HepG2 (cell line): ENCODE results near the gene AKAP9. TPM values are rescaled to one million over a fixed set of nuclear protein-coding genes. Genes with fewer than 3 reads are reported as not detected.

Experiments used
- HMG20A ChIP-seq: IDR thresholded peaks from 2 replicates; pipeline ENCODE4 v1.6.1; 2016; ENCODE audit warnings: borderline replicate concordance
- KDM5B ChIP-seq: sonication (generic); formaldehyde crosslinking; IDR thresholded peaks from 2 replicates; pipeline ENCODE4 v1.4.0; 2020; ENCODE audit warnings: missing genetic modification reagents, mild to moderate bottlenecking, borderline replicate concordance
- NR2F1 ChIP-seq, 2 experiments: fragments of 450-650 bp in 1 of 2; formaldehyde crosslinking in 1 of 2; IDR thresholded peaks; 2 replicates each; pipeline versions ENCODE4 v1.5.0 to v1.6.1; 2016 to 2020; ENCODE audit warnings: mild to moderate bottlenecking in 1 of 2, missing compliant biosample characterization in 1 of 2, missing genetic modification reagents in 1 of 2, moderate library complexity in 1 of 2
- PHF5A ChIP-seq: IDR thresholded peaks from one replicate; pipeline ENCODE4 v1.6.1; 2018; ENCODE audit warnings: low read depth, missing genetic modification reagents; ENCODE audit not compliant: unreplicated experiment
- SATB2 ChIP-seq: sonication (generic); formaldehyde crosslinking; IDR thresholded peaks from 2 replicates; pipeline ENCODE4 v1.5.0; 2020; ENCODE audit warnings: missing genetic modification reagents
- ZNF12 ChIP-seq: sonication (generic); formaldehyde crosslinking; IDR thresholded peaks from 2 replicates; pipeline ENCODE4 v1.5.0; 2020; ENCODE audit warnings: missing genetic modification reagents
- polyA plus RNA-seq, 8 experiments: library from polyadenylated mRNA; depleted of rRNA in 3 of 8; stranded (reverse) in 7 of 8; unstranded in 1 of 8; fragments of >200 nt; fragmentation: Illumina TruSeq in 4 of 8; extraction: Trizol in 4 of 8; gene quantifications; 2 replicates each; pipeline versions ENCODE4 v1.2.1 to v1.2.3, GENCODE V29; 2011 to 2016; ENCODE audit warnings: low read depth in 4 of 8, missing spikeins in 1 of 8, mixed read lengths in 1 of 8; ENCODE audit not compliant: insufficient read depth in 1 of 8
- total RNA-seq, 5 experiments: library from RNA; depleted of rRNA; stranded (reverse); fragments of >200 nt; fragmentation: Illumina TruSeq; extraction: Trizol; gene quantifications; 2 replicates each; pipeline ENCODE4 v1.2.3, GENCODE V29; 2016; ENCODE audit warnings: low read depth in 1 of 5
- TF ChIP-seq, protein P1 (sequence below): sonication (generic); formaldehyde crosslinking; IDR thresholded peaks from 2 replicates; pipeline ENCODE4 v1.8.1; 2023; ENCODE audit warnings: mild to moderate bottlenecking, missing genetic modification reagents, borderline replicate concordance
- TF ChIP-seq, protein P2 (sequence below): sonication (generic); formaldehyde crosslinking; IDR thresholded peaks from 2 replicates; pipeline ENCODE4 v1.5.0; 2020; ENCODE audit warnings: missing genetic modification reagents
- TF ChIP-seq, protein P3 (sequence below), 2 experiments: fragments of 450-650 bp in 1 of 2; sonication (generic) in 1 of 2; formaldehyde crosslinking in 1 of 2; IDR thresholded peaks; 2 replicates each; pipeline versions ENCODE4 v1.6.1 to v1.8.0; 2016 to 2022; ENCODE audit warnings: antibody characterized with exemption in 1 of 2, mild to moderate bottlenecking in 1 of 2, missing genetic modification reagents in 1 of 2

AKAP9 gene
- total and polyA plus RNA-seq, 2 of the 13 experiments (the other 11 are each of a cell fraction or from before 2014, with no cell fraction given), result 27.6 to 33.1 TPM

DNA sequence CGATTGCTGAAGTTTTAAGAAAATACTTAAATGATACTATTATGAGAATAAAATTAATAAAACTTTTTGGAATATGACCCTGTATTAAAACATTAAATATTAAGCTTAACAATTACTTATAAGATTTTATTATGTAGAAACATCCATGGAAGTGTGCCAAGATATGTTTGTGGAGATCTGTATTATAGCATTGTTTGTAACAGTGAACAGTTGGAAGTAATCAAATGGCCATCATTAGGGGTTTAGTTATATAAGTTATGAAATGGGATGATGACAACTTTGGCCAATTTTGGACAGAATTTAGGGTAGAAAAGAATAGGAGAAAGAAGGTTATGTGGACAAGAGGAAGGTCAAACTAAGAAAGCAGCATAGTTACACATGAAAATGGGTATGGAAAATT lies 88.0 kb downstream of the AKAP9 start (continued):
- TF ChIP-seq, protein P1, sequence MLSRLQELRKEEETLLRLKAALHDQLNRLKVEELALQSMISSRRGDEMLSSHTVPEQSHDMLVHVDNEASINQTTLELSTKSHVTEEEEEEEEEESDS (CRISPR knock-in tag), result no peak
- TF ChIP-seq HMG20A (no peak), KDM5B (CRISPR knock-in tag) (no peak), PHF5A (CRISPR knock-in tag) (no peak), NR2F1 (CRISPR knock-in tag; IDR thresholded peaks at IDR 0.05) (no peak), SATB2 (no peak), ZNF12 (no peak)
- TF ChIP-seq, protein P2, sequence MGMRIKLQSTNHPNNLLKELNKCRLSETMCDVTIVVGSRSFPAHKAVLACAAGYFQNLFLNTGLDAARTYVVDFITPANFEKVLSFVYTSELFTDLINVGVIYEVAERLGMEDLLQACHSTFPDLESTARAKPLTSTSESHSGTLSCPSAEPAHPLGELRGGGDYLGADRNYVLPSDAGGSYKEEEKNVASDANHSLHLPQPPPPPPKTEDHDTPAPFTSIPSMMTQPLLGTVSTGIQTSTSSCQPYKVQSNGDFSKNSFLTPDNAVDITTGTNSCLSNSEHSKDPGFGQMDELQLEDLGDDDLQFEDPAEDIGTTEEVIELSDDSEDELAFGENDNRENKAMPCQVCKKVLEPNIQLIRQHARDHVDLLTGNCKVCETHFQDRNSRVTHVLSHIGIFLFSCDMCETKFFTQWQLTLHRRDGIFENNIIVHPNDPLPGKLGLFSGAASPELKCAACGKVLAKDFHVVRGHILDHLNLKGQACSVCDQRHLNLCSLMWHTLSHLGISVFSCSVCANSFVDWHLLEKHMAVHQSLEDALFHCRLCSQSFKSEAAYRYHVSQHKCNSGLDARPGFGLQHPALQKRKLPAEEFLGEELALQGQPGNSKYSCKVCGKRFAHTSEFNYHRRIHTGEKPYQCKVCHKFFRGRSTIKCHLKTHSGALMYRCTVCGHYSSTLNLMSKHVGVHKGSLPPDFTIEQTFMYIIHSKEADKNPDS (CRISPR knock-in tag), result no peak
- TF ChIP-seq, protein P3, sequence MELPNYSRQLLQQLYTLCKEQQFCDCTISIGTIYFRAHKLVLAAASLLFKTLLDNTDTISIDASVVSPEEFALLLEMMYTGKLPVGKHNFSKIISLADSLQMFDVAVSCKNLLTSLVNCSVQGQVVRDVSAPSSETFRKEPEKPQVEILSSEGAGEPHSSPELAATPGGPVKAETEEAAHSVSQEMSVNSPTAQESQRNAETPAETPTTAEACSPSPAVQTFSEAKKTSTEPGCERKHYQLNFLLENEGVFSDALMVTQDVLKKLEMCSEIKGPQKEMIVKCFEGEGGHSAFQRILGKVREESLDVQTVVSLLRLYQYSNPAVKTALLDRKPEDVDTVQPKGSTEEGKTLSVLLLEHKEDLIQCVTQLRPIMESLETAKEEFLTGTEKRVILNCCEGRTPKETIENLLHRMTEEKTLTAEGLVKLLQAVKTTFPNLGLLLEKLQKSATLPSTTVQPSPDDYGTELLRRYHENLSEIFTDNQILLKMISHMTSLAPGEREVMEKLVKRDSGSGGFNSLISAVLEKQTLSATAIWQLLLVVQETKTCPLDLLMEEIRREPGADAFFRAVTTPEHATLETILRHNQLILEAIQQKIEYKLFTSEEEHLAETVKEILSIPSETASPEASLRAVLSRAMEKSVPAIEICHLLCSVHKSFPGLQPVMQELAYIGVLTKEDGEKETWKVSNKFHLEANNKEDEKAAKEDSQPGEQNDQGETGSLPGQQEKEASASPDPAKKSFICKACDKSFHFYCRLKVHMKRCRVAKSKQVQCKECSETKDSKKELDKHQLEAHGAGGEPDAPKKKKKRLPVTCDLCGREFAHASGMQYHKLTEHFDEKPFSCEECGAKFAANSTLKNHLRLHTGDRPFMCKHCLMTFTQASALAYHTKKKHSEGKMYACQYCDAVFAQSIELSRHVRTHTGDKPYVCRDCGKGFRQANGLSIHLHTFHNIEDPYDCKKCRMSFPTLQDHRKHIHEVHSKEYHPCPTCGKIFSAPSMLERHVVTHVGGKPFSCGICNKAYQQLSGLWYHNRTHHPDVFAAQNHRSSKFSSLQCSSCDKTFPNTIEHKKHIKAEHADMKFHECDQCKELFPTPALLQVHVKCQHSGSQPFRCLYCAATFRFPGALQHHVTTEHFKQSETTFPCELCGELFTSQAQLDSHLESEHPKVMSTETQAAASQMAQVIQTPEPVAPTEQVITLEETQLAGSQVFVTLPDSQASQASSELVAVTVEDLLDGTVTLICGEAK (IDR thresholded peaks at IDR 0.05), result no peak
- TF ChIP-seq, protein P3 (CRISPR knock-in tag; IDR thresholded peaks at IDR 0.05), result no peak
